NCI-H1436 (cell line): ENCODE measurements around the gene ANKRD17.

Experiments
- DNase-seq: peaks from one replicate; lab custom pipeline; 2025; lab: John Stamatoyannopoulos, UW

Gene ANKRD17

DNA sequence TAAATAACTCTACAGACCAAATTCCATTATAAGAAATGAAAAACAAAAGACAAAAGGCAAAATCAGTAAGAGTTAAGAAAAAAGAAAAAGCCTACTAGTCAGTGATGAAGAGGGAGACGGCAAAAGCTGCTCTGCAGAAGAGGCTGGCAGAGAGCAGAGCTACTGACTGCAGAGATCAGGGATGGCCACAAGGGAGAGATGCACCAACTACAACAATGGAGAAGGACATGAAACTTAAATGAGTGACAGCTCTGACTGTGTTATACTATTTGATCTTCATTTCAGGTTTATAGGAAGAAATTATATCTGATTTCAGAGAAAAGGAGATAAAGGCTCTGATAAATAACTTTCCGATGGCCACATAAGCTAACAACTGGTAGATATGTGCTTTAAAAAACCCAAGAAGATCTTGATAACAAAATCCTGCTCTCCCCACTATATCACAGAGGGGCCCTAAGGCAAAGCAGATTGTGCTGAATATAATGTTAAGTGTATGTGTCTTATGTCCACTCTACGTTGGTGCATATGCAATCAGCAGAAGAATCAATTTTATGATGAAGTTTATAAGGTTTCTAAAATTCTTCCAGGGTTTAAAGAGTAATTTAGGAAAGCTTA, 130.7 kb downstream of the ANKRD17 start:
- no peak for DNase-seq

DNA sequence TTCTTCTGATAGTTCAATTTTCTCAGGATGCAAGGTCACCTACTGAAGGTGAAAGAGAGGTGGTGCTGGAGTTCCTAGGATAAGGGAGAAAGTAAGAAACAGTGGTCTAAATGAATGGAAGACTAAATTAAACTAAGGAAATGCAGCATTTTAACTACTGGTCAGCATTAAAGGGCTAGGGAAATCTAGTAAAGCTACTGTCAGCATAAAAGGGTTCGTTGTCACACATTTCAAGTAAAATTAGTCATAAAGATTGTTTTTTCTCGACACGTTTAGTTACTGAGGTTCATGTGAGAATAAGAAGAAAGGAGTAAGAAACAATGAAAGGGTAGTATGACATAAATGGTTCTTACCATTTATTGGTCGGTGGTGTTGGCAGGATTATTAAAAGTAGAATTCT, 149.1 kb downstream of the ANKRD17 start:
- no peak for DNase-seq

DNA sequence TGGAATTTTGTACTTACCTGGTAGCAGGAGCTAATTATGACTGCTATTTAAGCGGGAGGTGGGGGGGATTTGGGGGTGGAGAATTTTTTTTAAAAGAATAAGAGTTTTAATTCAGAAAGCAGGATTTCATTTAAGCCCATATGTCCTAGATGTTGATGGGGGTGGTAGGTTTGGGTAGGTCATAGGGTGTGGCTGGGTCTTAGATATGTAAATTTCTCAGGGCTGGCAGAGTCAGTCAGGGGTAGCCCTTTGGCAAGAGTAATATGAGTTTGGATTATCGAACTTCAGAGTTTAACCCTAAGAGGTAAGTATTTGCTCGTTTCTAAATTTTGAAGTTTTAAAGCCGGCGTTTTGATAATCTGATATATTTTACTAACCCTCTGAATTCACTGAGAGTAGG, 153.9 kb downstream of the ANKRD17 start:
- DNase-seq = no peak

DNA sequence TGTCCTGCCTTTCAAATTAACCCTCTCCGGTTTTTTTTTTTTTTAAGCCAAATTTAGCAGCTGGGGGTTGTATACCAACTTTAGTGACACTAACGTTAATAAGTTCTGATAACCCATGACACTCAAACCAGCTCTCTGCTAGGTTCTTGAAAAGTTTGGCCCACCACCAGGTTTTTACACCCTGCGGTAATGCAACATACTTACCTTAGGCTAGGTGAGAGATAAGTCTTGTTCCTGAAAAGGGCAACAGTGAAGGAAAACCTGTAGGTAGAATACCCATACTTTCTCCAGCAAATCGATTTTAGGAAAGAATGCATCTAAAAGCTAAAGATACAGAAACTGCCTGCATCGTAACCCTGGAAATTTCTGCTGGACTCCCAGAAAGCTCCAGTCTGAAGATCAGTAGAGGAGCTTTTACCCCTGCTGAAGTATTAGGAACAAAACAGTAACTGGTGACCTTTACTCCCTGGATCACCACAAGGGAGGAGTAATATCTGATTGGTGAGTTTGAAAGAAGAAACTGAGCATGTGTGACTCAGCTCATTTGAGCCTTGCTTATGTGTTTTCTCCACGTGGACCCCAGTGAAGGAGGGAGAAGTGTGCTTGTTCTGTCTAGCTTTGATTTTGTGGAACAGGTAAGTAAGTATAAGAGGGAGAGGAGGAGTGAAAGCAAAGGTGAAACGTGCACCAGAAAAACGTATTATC, 154.6 kb downstream of the ANKRD17 start:
- DNase-seq = no peak

DNA sequence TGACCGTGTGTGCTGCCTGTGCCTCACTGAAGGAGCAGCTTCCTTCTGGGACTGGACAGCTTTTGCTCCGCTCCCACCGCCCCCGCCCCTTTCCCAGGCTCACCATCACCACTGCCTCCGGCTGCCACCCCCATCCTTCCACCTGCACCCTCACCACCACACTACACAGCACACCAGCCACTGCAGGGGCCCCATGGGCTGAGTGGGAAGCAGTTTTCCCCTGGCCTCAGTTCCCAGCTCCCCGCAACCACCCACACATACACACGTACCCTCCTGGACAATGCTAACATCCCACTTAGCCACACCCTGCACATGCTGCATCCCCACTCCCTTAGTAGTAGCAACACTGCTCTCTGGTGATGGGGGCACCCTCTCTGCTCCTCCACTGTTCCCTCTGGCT, 159.5 kb downstream of the ANKRD17 start:
- DNase-seq = no peak

DNA sequence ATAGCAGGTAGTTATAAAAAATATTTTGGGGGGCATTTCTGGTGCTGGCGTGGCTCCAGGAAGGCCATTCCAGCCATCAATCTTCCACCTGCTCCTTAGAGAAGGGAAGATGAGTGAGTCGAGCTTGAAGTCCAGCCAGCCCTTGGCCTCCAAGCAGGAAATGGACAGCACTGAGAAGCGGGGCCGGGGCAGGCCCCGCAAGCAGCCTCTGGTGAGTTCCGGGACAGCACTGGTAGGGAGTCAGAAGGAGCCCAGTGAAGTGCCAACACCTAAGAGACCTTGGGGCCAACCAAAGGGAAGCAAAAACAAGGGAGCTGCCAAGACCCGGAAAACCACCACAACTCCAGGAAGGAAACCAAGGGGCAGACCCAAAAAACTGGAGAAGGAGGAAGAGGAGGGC, 159.9 kb downstream of the ANKRD17 start:
- DNase-seq = no peak

DNA sequence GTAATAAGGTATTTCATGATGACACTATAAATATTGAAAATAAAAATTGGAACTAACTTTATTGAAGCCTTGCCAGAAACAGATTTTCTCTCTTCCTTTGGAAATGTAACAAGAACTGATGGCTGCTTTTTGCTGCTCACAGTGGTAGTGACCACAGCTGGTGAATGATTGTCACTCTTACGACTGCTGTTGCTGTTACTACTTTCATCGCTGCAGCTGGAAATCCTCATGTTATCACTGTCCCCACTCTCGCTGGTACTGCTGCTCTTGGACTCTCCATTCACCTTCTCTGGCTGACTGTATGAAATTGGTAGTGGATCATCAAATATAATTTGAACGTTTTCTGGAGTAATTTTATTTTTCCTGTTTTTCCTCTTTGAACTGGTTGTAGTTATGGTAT, 160.6 kb downstream of the ANKRD17 start:
- DNase-seq = no peak

DNA sequence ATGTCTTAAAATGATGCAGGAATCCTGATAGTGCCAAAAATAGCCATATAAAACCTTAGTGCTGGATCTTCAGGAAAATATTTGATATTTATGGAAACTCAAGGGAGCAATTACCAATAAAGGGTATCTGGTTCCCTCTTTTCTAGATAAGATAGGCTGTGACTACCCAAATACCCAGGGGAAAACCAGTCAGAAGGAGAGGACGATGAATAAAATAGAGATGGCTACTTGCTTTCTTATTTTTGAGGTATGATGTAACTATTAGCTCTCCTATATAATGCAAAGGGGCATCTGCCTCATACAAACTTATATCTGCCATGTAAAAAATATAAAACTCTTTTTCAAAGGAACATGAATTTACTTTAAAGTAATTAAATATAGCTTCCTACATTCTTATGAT, 165.7 kb downstream of the ANKRD17 start:
- no peak for DNase-seq

DNA sequence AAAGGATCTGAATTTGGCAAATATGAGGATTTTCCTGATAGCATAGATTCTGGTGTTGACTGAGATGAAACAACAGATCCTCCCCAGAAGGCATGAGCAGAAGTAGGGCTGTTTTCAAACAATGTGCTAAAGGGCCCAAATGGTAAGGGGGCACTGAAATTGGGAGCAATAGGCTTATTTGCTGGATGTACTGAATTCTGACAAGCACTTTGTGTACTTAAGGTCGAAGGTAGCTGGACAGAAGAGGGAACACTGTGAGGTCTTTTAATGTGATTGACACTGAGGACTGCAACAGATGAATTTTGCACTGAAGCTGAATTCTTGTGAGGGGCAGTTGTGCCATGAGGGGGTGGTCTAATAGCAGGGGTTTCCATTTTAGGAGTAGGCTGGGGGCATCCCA, 167.9 kb downstream of the ANKRD17 start:
- DNase-seq = no peak

DNA sequence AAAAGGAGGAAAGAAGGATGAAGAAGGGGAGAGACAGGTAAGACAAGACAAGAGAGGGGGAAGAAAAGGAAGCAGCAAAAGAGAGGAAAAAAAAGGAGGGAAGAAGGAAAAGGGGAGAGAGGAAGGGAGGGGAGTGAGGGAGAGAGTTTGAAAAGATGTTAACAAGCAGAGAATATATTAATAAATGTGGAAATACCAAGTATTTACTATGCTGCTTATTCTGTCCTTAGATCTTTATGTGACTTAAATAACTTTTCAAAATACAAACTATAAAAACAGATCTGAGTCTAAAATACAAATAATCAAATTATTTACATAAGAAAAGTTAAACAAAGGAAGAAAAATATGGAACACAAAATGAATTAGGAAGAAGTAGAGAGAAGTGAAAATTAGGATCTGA, 170.7 kb downstream of the ANKRD17 start:
- no peak for DNase-seq

DNA sequence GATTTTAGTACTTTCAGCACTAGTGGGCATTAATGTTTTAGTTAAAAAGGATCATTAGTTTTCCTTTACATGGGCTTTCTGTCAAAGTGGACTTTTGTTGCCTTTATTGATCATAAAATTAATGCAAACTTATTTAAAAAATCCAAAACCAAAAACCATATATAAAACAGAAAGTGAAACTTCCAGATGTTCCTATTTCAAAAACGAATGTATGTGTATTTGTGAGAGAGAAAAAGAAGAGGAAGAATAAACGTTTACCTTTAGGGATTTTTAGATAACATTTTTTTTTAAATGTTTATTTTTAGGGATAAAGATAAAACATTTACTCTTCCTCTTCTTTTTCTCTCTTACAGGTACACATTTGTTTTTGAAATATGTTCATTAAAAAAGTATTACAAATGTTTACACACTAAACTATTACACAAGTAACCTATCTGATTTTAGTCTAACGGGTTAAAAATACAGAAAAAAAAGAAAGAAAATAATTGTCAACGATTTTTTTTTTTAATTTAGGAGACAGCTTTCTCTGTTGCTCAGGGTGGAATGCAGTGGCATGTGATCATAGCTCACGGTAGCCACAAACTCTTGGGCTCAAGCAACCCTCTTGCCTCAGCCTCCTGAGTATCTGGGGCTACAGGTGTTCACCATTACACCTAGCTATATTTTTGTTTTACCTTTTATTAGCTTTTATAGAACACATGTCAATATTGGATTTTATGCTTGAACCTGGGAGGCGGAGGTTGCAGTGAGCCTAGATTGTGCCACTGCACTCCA, 172.3 kb downstream of the ANKRD17 start:
- DNase-seq = no peak

DNA sequence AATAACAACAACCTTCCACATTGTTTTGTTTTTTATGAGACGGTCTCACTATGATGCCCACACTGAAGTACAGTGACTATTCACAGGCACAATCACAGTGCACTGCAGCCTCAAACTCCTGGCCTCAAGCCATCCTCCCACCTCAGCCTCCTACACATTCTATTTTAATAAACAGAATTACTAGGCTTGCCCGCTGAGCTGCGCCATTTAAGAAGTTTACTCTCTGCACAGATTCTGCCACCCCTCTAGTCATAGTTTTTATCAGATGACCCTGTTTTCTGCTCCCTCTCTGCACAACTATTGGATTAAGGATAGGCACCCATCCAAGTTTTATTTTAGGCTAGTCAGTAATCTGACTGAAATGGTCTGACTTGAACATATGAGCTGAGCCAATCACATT, 177.8 kb downstream of the ANKRD17 start:
- DNase-seq = no peak

DNA sequence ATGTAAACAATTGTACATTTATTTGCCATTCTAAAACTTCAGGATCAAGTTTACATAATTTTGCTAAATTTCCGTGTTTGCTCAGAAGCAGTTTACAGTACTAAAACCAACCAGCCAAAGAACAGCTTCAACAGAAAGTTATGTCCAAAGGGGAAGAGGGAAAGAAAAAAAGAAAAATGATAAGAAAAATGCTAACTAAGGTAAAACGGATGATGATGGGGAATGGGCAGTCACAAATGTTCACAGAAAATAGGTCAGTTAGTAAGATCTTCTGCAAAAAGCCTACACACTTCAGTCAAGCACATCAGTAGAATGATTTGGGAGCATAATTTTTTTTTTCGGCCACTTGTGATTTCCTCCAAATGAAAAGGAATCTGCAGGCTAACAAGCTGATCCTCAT, 182.8 kb downstream of the ANKRD17 start:
- DNase-seq = no peak

DNA sequence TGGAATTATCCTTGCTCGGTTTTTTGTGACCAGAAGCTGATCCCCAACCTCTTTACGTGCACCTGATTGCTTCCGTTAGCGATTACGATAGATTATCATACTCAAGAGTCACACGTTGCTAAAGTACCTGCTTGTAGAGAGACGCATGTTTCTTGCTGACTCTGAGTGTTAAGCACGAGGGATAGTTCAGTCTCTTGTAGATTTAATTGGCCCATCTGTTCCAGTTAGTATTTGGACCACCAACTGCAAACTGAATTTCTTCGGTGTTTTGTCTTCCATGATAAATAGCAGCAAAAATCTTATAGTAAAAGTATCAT, 188.6 kb downstream of the ANKRD17 start:
- peak; percentile 56 for DNase-seq

DNA sequence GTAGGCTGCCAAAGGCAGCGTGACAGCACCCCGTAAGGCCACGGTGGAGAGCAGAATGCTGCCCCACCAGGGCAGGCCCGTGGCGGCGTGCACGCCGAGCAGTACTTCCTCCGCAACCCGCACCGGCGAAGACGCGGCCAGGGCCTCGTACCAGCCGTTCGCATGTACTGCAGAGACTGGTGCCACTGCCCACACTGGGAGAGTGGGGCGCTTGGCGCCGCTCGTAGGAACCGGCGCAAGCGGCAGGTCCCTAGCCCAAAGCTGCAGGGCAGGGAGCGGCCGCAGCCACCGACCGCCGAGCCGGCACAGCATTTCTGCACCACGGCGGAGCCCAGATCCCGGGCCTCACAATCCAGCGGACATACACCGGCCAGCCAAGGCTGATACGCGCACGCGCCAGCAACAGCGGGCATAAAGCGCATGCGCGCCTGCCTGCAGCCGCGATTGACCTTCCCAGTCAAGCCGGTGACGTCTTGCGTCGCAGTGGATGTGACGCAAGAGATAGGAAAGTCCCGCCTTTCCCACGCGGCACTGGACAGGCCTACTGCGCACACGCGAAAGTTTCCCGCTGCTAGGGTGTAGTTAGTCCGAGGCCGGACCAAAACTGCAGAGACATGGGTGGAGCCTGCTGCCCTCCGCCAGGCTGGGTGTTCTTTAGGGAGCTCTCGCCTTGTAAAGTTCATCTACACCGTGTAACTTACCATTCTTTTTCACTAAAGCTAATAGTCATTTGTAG, 189.1 kb downstream of the ANKRD17 start, which contains the start of gene COX18:
Gene COX18 (minus strand): TSS at position 379 of the 736 bp plus-strand sequence. CDS start 67 bp downstream, at position 312.
- peak; percentile 95 for DNase-seq

DNA sequence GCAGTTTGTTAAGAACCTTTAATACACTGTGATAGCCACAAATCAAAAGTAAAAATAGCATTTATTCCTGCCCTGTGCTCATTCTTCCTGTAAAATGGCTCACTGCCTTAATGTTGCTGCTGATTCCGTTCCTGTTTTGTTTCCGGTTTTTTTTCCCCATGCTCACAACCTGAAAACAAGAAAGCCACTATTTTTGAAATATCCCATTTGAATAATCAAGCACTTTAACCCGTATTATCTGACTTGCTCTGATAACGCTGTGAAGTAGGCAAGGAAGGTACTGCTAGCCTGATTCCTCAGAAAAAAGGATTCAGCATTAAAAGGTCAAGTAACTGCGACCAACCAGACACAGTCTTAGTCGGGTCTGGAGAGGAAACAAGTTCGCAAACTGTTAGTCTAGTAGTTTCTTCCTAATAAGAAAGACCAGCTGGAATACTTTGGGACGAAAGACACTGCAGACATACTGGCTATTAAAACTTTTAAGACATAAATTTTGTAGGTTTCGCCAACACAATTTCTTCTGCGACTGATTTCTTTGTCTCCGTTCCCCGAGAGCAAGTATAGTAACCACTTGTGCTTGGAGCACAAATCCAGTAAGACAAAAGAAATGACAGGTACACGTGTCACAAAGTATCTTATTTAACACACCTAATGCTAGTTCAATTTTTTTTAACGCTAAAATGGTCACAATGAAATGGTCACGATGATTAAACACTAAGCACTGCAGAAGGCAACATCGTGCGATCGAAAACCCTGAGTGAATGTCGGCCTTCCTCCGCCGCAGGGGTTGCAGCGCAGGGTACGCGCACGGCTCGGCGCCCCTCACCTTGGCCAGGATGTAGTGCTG, 189.9 kb downstream of the ANKRD17 start:
- no peak for DNase-seq

DNA sequence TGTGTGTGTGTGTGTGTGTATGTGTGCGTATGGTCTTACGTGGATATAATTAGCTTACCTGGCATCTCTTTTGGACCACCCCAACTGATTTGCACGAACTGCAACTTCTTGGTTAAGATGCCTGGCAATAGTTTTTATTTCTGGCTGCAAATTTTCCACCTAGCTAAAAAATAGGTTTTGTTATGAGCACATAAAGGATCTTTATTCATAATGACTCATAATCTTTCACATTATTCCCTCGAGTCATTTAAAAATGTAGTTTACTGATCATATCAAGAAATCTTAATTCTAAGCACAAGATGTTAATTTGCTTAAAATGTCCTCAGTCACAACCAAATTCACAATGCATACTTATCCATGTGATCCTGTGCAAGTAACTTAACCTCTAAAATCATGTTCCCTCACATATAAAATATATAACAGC, 190.6 kb downstream of the ANKRD17 start:
- no peak for DNase-seq

DNA sequence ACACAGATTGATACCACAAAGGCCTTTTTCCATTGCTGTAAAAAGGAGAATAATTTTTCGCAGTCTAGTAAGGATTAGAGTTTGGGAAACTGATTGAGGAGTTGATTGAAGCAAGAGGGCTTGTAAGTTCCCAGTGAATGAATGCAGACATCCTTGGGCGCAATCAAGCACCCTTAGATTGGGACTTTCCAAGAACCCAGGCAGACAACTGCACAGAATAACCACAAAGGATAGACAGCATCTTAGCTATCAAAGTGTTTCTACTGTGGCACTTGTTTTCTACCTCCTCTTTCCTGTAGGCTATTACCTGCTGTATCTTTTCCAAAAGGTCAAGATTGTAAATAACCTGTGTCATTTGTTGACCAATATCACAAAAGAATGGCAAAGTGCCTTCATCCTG, 191.7 kb downstream of the ANKRD17 start:
- DNase-seq = no peak

DNA sequence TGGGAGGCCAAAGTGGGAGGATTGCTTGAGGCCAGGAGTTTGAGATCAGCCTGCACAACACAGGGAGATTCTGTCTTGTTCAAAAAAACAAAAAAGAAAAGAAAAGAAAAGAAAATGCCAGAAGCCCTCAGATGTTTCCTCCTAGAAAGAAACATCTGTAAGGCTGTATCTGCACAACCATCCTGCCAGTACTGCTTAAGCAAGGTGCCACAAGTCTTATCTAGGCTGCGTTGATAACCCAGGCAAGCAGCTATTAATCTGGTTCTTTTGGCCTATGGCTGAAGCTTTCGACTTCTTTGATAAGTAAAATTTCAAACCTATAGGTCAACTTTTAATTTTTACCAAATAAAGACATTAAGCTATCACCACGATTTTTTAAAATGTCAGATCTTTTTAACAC, 192.2 kb downstream of the ANKRD17 start:
- DNase-seq = no peak

DNA sequence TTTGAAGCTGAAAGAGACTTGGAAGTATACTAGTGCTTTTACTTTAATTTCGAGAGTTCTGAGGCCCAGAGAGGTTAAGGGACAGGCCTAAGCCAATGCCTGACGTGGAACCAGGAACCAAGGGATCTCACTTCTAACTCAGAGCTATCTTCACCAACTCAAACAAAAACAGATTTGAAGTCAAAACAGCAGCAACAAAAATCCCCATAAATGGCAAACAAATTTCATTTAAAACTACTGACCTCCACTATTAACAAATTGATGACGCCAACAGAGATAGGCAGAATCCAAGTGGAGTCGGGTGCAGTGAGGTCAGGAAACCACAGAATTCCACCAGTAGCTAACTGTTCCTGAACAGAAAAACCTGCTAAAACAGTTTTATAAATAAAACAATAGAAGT, 194.1 kb downstream of the ANKRD17 start:
- DNase-seq = no peak

DNA sequence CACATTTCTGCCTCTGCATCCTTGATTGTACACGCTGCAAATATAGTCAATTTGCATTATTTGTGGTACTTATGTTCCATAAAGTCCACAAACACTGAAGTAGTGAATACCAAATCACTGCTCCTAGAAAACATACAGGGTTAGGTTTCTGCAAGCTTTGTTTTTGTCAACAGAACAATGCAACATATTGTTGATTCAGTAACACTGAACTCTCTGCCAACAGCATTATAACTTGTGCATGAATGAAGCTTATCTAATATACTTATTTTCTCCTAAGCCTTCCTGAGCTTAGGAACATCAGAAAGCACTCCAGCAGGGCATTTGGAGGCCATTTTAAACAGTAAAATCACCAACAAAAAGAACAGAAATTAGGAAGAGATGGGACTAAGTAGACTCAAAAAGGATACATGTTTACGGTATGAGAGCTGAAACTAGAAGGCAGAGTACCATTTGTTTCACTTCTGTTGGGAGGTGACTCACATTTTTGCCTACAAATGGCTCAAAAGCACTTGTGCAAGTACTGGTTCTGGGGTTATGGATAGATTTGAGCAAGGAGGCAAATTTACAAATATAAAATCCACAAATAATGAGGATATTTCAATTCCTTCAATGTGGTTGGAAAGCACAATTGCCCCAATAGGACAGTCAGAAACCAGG, 203.2 kb downstream of the ANKRD17 start:
- DNase-seq = no peak
